SK-N-SH treated with all-trans-retinoic acid at 6 μM for 48 hours (cell line): ENCODE measurements around the gene URB1.

ENCODE experiments used
- ATAC-seq: fragments of 200-7000 bp; cut with Tn5 transposase; 3 replicates; pipeline ENCODE4 v1.9.1; 2020; ENCODE audit warnings: mild to moderate bottlenecking, moderate library complexity
- ARNTL ChIP-seq: fragments of 450-650 bp; formaldehyde crosslinking; IDR thresholded peaks from 2 replicates; pipeline ENCODE4 v1.5.0; 2020; ENCODE audit warnings: low read depth, mild to moderate bottlenecking, moderate library complexity, borderline replicate concordance
- BACH2 ChIP-seq: fragments of 250-450 bp; sonication (Bioruptor Pico); IDR thresholded peaks from 2 replicates; pipeline ENCODE4 v1.9.0; 2021; ENCODE audit warnings: mild to moderate bottlenecking, borderline replicate concordance
- CREB5 ChIP-seq: fragments of 250-450 bp; sonication (Bioruptor Pico); IDR thresholded peaks from 2 replicates; pipeline ENCODE4 v1.5.1; 2020; ENCODE audit warnings: low read depth, mild to moderate bottlenecking, moderate library complexity
- CSDC2 ChIP-seq: fragments of 250-450 bp; sonication (Bioruptor Pico); IDR thresholded peaks from 2 replicates; pipeline ENCODE4 v1.5.0; 2020; ENCODE audit warnings: mild to moderate bottlenecking, moderate library complexity
- CSRNP3 ChIP-seq: fragments of 250-450 bp; sonication (Bioruptor Pico); IDR thresholded peaks from 2 replicates; pipeline ENCODE4 v1.5.1; 2021; ENCODE audit warnings: mild to moderate bottlenecking, moderate library complexity
- ESRRG ChIP-seq: fragments of 250-450 bp; sonication (Bioruptor Pico); IDR thresholded peaks from 2 replicates; pipeline ENCODE4 v1.6.1; 2021; ENCODE audit warnings: mild to moderate bottlenecking
- ISL1 ChIP-seq: fragments of 250-450 bp; sonication (Bioruptor Pico); IDR thresholded peaks from 2 replicates; pipeline ENCODE4 v2.1.2; 2022; ENCODE audit warnings: mild to moderate bottlenecking, moderate library complexity
- OSR1 ChIP-seq: fragments of 250-450 bp; sonication (Bioruptor Pico); IDR thresholded peaks from 2 replicates; pipeline ENCODE4 v1.8.0; 2022; ENCODE audit warnings: moderate library complexity, mild to moderate bottlenecking, inconsistent platforms
- PATZ1 ChIP-seq: fragments of 250-450 bp; sonication (Bioruptor Pico); IDR thresholded peaks from 2 replicates; pipeline ENCODE4 v1.8.0; 2020; ENCODE audit warnings: mild to moderate bottlenecking, moderate library complexity, borderline replicate concordance
- POU6F1 ChIP-seq: fragments of 250-450 bp; sonication (Bioruptor Pico); IDR thresholded peaks from 2 replicates; pipeline ENCODE4 v1.8.0; 2021; ENCODE audit warnings: low read depth, mild to moderate bottlenecking, moderate library complexity, borderline replicate concordance
- PPARA ChIP-seq: fragments of 250-450 bp; sonication (Bioruptor Pico); IDR thresholded peaks from 2 replicates; pipeline ENCODE4 v1.5.0; 2020; ENCODE audit warnings: mild to moderate bottlenecking, borderline replicate concordance
- RARB ChIP-seq: fragments of 250-450 bp; sonication (Bioruptor Pico); IDR thresholded peaks from 2 replicates; pipeline ENCODE4 v1.8.0; 2021; ENCODE audit warnings: mild to moderate bottlenecking, moderate library complexity
- SNAI2 ChIP-seq: fragments of 250-450 bp; sonication (Bioruptor Pico); IDR thresholded peaks from 2 replicates; pipeline ENCODE4 v1.5.0; 2020; ENCODE audit warnings: mild to moderate bottlenecking, moderate library complexity
- TCF4 ChIP-seq: fragments of 250-450 bp; sonication (Bioruptor Pico); IDR thresholded peaks from 2 replicates; pipeline ENCODE4 v1.8.0; 2021; ENCODE audit warnings: mild to moderate bottlenecking, moderate library complexity, borderline replicate concordance
- TOX ChIP-seq: fragments of 250-450 bp; sonication (Bioruptor Pico); IDR thresholded peaks from 2 replicates; pipeline ENCODE4 v1.8.0; 2021; ENCODE audit warnings: mild to moderate bottlenecking, moderate library complexity, borderline replicate concordance
- TSHZ2 ChIP-seq: fragments of 250-450 bp; sonication (Bioruptor Pico); IDR thresholded peaks from 2 replicates; pipeline ENCODE4 v1.5.0; 2020; ENCODE audit warnings: mild to moderate bottlenecking, moderate library complexity
- ZC3H10 ChIP-seq: fragments of 250-450 bp; sonication (Bioruptor Pico); IDR thresholded peaks from 2 replicates; pipeline ENCODE4 v1.5.1; 2021; ENCODE audit warnings: mild to moderate bottlenecking, moderate library complexity
- ZFP3 ChIP-seq: fragments of 250-450 bp; sonication (Bioruptor Pico); IDR thresholded peaks from 2 replicates; pipeline ENCODE4 v1.5.0; 2020; ENCODE audit warnings: mild to moderate bottlenecking, moderate library complexity
- ZFP30 ChIP-seq: fragments of 450-650 bp; formaldehyde crosslinking; IDR thresholded peaks from 2 replicates; pipeline ENCODE4 v1.5.0; 2022; ENCODE audit warnings: mild to moderate bottlenecking, moderate library complexity
- ZNF565 ChIP-seq: fragments of 450-650 bp; formaldehyde crosslinking; conservative IDR thresholded peaks from 2 replicates; pipeline ENCODE4 v1.5.0; 2020; ENCODE audit warnings: low read depth, mild to moderate bottlenecking, moderate library complexity
- ZNF70 ChIP-seq: fragments of 450-650 bp; formaldehyde crosslinking; IDR thresholded peaks from 2 replicates; pipeline ENCODE4 v1.5.0; 2020; ENCODE audit warnings: mild to moderate bottlenecking, moderate library complexity
- ZNF8 ChIP-seq: fragments of 450-650 bp; formaldehyde crosslinking; IDR thresholded peaks from 2 replicates; pipeline ENCODE4 v1.5.0; 2020; ENCODE audit warnings: mild to moderate bottlenecking, moderate library complexity

Gene URB1

GRCh38 chr21:32332463-32332951 lies 60.3 kb downstream of the URB1 start:
- TF ChIP-seq TCF4, result no peak
- no peak for TF ChIP-seq ISL1 (CRISPR knock-in tag)
- no peak for TF ChIP-seq CREB5 (CRISPR knock-in tag)
- no peak for TF ChIP-seq ESRRG (CRISPR knock-in tag)
- TF ChIP-seq ZNF70 (CRISPR knock-in tag), result no peak
- TF ChIP-seq SNAI2 (CRISPR knock-in tag), result no peak
- no peak for TF ChIP-seq CSDC2
- TF ChIP-seq TSHZ2 (CRISPR knock-in tag), result no peak
- TF ChIP-seq BACH2 (CRISPR knock-in tag), result no peak
- no peak for TF ChIP-seq PPARA (CRISPR knock-in tag)
- TF ChIP-seq ZNF8 (CRISPR knock-in tag), result no peak
- no peak for TF ChIP-seq OSR1 (CRISPR knock-in tag)
- TF ChIP-seq ARNTL (CRISPR knock-in tag), result no peak
- TF ChIP-seq TOX (CRISPR knock-in tag), result no peak
- no peak for TF ChIP-seq POU6F1
- no peak for TF ChIP-seq PATZ1 (CRISPR knock-in tag)
- no peak for TF ChIP-seq ZNF565 (CRISPR knock-in tag)
- no peak for TF ChIP-seq ZC3H10
- TF ChIP-seq RARB (CRISPR knock-in tag), result no peak
- TF ChIP-seq ZFP30 (CRISPR knock-in tag), result no peak
- no peak for ATAC-seq

- no peak for TF ChIP-seq ESRRG (CRISPR knock-in tag)
- no peak for TF ChIP-seq SNAI2 (CRISPR knock-in tag)
- no peak for TF ChIP-seq BACH2 (CRISPR knock-in tag)
- no peak for TF ChIP-seq ZFP3
- no peak for TF ChIP-seq ZFP30 (CRISPR knock-in tag)
- no peak for TF ChIP-seq ZNF565 (CRISPR knock-in tag)
- no peak for TF ChIP-seq RARB (CRISPR knock-in tag)
- TF ChIP-seq PATZ1 (CRISPR knock-in tag), result no peak
- TF ChIP-seq CSDC2, result no peak
- no peak for TF ChIP-seq CSRNP3
- no peak for TF ChIP-seq ZNF70 (CRISPR knock-in tag)
- no peak for TF ChIP-seq ZNF8 (CRISPR knock-in tag)
- TF ChIP-seq TOX (CRISPR knock-in tag), result no peak
- no peak for TF ChIP-seq TCF4
- no peak for ATAC-seq
Measured at GRCh38 chr21:32331444-32332305, 61.1 kb downstream of the URB1 start.
